DOHH2 (cell line): ENCODE measurements around the gene ITGAV.

Source experiments
- H3F3A ChIP-seq: fragments of 200-600 bp; sonication (generic), shearing (Covaris generic); 2 replicates; pipeline ENCODE4 v1.6.0; 2016; ENCODE audit warnings: antibody characterized with exemption, mild to moderate bottlenecking; ENCODE audit not compliant: control insufficient read depth, insufficient read depth
- H3K27ac ChIP-seq: fragments of 200-600 bp; sonication (generic); 2 replicates; pipeline ENCODE4 v1.5.1; 2014; ENCODE audit warnings: low read depth, mild to moderate bottlenecking, low read length, moderate library complexity
- H3K27me3 ChIP-seq: fragments of 200-600 bp; sonication (generic); 2 replicates; pipeline ENCODE4 v1.6.1; 2014; ENCODE audit warnings: mild to moderate bottlenecking, low read length, mixed read lengths; ENCODE audit not compliant: control insufficient read depth
- H3K36me3 ChIP-seq: fragments of 200-600 bp; sonication (generic); 2 replicates; pipeline ENCODE4 v1.6.1; 2014; ENCODE audit warnings: mild to moderate bottlenecking, low read length, moderate library complexity, mixed read lengths; ENCODE audit not compliant: control insufficient read depth
- H3K4me1 ChIP-seq: fragments of 200-600 bp; sonication (generic); 2 replicates; pipeline ENCODE4 v1.6.1; 2014; ENCODE audit warnings: mild to moderate bottlenecking, low read length, mixed read lengths; ENCODE audit not compliant: control insufficient read depth
- H3K4me2 ChIP-seq: fragments of 200-600 bp; sonication (generic); 2 replicates; pipeline ENCODE4 v1.6.0; 2014; ENCODE audit warnings: mild to moderate bottlenecking, low read length, moderate library complexity
- H3K4me3 ChIP-seq: fragments of 200-600 bp; sonication (generic); 2 replicates; pipeline ENCODE4 v1.5.1; 2014; ENCODE audit warnings: mild to moderate bottlenecking, low read length, mixed read lengths
- H3K79me2 ChIP-seq: fragments of 200-600 bp; sonication (generic); 2 replicates; pipeline ENCODE4 v1.6.1; 2014; ENCODE audit warnings: mild to moderate bottlenecking, low read length, mixed read lengths; ENCODE audit not compliant: control insufficient read depth
- H3K9me2 ChIP-seq: fragments of 200-600 bp; sonication (generic); replicated peaks from 2 replicates; pipeline ENCODE4 v1.6.1; 2014; ENCODE audit warnings: mild to moderate bottlenecking, low read length, mixed read lengths; ENCODE audit not compliant: control insufficient read depth
- H3K9me3 ChIP-seq: fragments of 200-600 bp; sonication (generic); 2 replicates; pipeline ENCODE4 v1.6.1; 2014; ENCODE audit warnings: antibody characterized with exemption, low read length, mixed read lengths; ENCODE audit not compliant: control insufficient read depth, insufficient read depth
- H4K20me1 ChIP-seq: fragments of 200-600 bp; sonication (generic); 2 replicates; pipeline ENCODE4 v1.6.0; 2014; ENCODE audit warnings: low read depth, mild to moderate bottlenecking, antibody characterized with exemption, low read length, moderate library complexity; ENCODE audit not compliant: control insufficient read depth, insufficient read depth
- CTCF ChIP-seq: fragments of 200-600 bp; sonication (generic); IDR thresholded peaks from one replicate; pipeline ENCODE4 v1.5.1; 2014; ENCODE audit warnings: antibody characterized with exemption, mild to moderate bottlenecking, low read depth, low read length; ENCODE audit not compliant: poor library complexity, severe bottlenecking
- EZH2phosphoT487 ChIP-seq: fragments of 200-600 bp; sonication (generic); IDR thresholded peaks from 2 replicates; pipeline ENCODE4 v1.6.1; 2017; ENCODE audit warnings: borderline replicate concordance, mild to moderate bottlenecking, antibody characterized with exemption, low read length, moderate library complexity, mixed read lengths

Gene ITGAV

GRCh38 chr2:186595219-186595618 lies 5.4 kb downstream of the ITGAV start:
- no peaks in the 10 kb centered on the region for H3K9me2 ChIP-seq
- H3K4me1 ChIP-seq, result peaks cover 18% of the 10 kb centered on the region
- H3K9me3 ChIP-seq, result no peaks in the 10 kb centered on the region
- peaks cover 3% of the 10 kb centered on the region; the same call in 1 of the 2 replicates for H3K36me3 ChIP-seq
- no peak overlapping the region for H3K4me3 ChIP-seq
- no peaks in the 10 kb centered on the region for H3K27me3 ChIP-seq
- peaks cover 89% of the 10 kb centered on the region for H3K79me2 ChIP-seq
- 0 out of 2 replicates have a peak, but pooled peaks cover 4% of the 10 kb centered on the region for H4K20me1 ChIP-seq
- H3F3A ChIP-seq, result no peaks in the 10 kb centered on the region
- TF ChIP-seq EZH2phosphoT487 (no peak), CTCF (no peak)
- H3K27ac ChIP-seq, result no peak overlapping the region
- H3K4me2 ChIP-seq, result no peak overlapping the region

GRCh38 chr2:186599186-186599778 lies 9.4 kb downstream of the ITGAV start:
- Histone ChIP-seq H3K27me3 (no peaks in the 10 kb centered on the region), H3K9me3 (no peaks in the 10 kb centered on the region), H3K36me3 (peaks cover 9% of the 10 kb centered on the region), H3K4me1 (no peaks in the 10 kb centered on the region), H3K27ac (no peak overlapping the region), H4K20me1 (0 out of 2 replicates have a peak, but pooled peaks cover 5% of the 10 kb centered on the region), H3K9me2 (no peaks in the 10 kb centered on the region), H3K4me3 (no peak overlapping the region), H3K79me2 (peaks cover 53% of the 10 kb centered on the region), H3F3A (peaks cover 3% of the 10 kb centered on the region; the same call in 1 of the 2 replicates), H3K4me2 (no peak overlapping the region)
- TF ChIP-seq CTCF, result no peak
- TF ChIP-seq EZH2phosphoT487, result no peak

- peaks cover 15% of the 10 kb centered on the region for H3K36me3 ChIP-seq
These were observed 13.4 kb downstream of the ITGAV start for GRCh38 chr2:186603286-186603685.

More at GRCh38 chr2:186603286-186603685, 13.4 kb downstream of the ITGAV start:
- Histone ChIP-seq H3K9me2 (no peaks in the 10 kb centered on the region), H3K4me2 (no peak overlapping the region), H3K79me2 (peaks cover 17% of the 10 kb centered on the region), H3K4me1 (no peaks in the 10 kb centered on the region), H3K27me3 (no peaks in the 10 kb centered on the region), H3F3A (peaks cover 3% of the 10 kb centered on the region; the same call in 1 of the 2 replicates), H3K9me3 (no peaks in the 10 kb centered on the region), H4K20me1 (0 out of 2 replicates have a peak, but pooled peaks cover 5% of the 10 kb centered on the region), H3K4me3 (no peak overlapping the region), H3K27ac (no peak overlapping the region)
- TF ChIP-seq EZH2phosphoT487 (no peak), CTCF (no peak)
